ENCODE results near the gene ACKR3.

ACKR3 gene

GRCh38 chr2:236571145-236571544 is 1.5 kb downstream of the ACKR3 start:
- DNase-seq: no peak

- DNase-seq: no peak
These were observed 2.9 kb downstream of the ACKR3 start for GRCh38 chr2:236572482-236572881.

- DNase-seq: no peak
These were observed 3.7 kb downstream of the ACKR3 start for GRCh38 chr2:236573066-236573929.

GRCh38 chr2:236574000-236574399 is 4.4 kb downstream of the ACKR3 start:
- no peak for DNase-seq

GRCh38 chr2:236574424-236575145 is 5.0 kb downstream of the ACKR3 start:
- no peak for DNase-seq

GRCh38 chr2:236575510-236575909 is 5.9 kb downstream of the ACKR3 start:
- DNase-seq: no peak

- no peak for DNase-seq
These were observed 6.5 kb downstream of the ACKR3 start for GRCh38 chr2:236576087-236576486.

- DNase-seq: no peak
These were observed 7.3 kb downstream of the ACKR3 start for GRCh38 chr2:236576953-236577352.

GRCh38 chr2:236577481-236578410 is 8.1 kb downstream of the ACKR3 start:
- no peak for DNase-seq

- no peak for DNase-seq
These were observed 8.8 kb downstream of the ACKR3 start for GRCh38 chr2:236578411-236578846.

GRCh38 chr2:236579048-236579745 is 9.6 kb downstream of the ACKR3 start:
- no peak for DNase-seq

- DNase-seq: no peak
These were observed 10.2 kb downstream of the ACKR3 start for GRCh38 chr2:236579746-236580315.

GRCh38 chr2:236580746-236581355 is 11.2 kb downstream of the ACKR3 start:
- no peak for DNase-seq

GRCh38 chr2:236581546-236581945 is 11.9 kb downstream of the ACKR3 start:
- no peak for DNase-seq

- no peak for DNase-seq
These were observed 13.3 kb downstream of the ACKR3 start for GRCh38 chr2:236582968-236583367.

- no peak for DNase-seq
These were observed 14.1 kb downstream of the ACKR3 start for GRCh38 chr2:236583621-236584203.

- DNase-seq: no peak
These were observed 15.1 kb downstream of the ACKR3 start for GRCh38 chr2:236584521-236585384.

GRCh38 chr2:236585966-236586365 is 16.3 kb downstream of the ACKR3 start:
- no peak for DNase-seq

GRCh38 chr2:236587861-236588815 is 18.5 kb downstream of the ACKR3 start:
- DNase-seq: no peak

Measured in stimulated activated CD4-positive, alpha-beta T cell treated with anti-CD3 and anti-CD28 coated beads, Interleukin-2, amount 100 ng/mL, for 48 hours (primary cell).